Left cardiac atrium (tissue), 4 donors: ENCODE data around the gene ACTN4. TPM values are rescaled to one million over a fixed set of nuclear protein-coding genes. Genes with fewer than 3 reads are reported as not detected.

Experiments
- ATAC-seq, 2 donors: fragments of 200-7000 bp; cut with Tn5 transposase; one replicate each; pipeline ENCODE4 v1.9.1; 2020; ENCODE audit warnings: mild to moderate bottlenecking in 2 of 2, moderate library complexity in 2 of 2
- DNase-seq: peaks from one replicate; pipeline ENCODE4 v3.0.0-alpha.2; 2020
- intact Hi-C, 2 donors: fragments of 100-400 bp; cut with DNase I; formaldehyde crosslinking; loops; one replicate each; pipeline versions ENCODE4 v1.14.1 to v1.15.1; 2022 to 2023
- total RNA-seq, 2 donors: library from RNA; stranded (reverse); fragmentation: NEBNext Ultra II Directional; extraction: Animal tissue kit (Norgen Biotek cat#: 25700); gene quantifications; one replicate each; pipeline ENCODE4 v1.2.1, GENCODE V29; 2021
- donor health status: DM: no; HTN: yes; CAD: no.
- donor health status: DM: no; HTN: yes; CAD: no; lungs with severe emphysema.
- donor health status: DM: yes; HTN: yes; CAD: no.
- donor health status: Dilated cardiomyopathy.

The ACTN4 gene
- total RNA-seq, 2 donors from 2014 or later = 160 to 333 TPM

DNA sequence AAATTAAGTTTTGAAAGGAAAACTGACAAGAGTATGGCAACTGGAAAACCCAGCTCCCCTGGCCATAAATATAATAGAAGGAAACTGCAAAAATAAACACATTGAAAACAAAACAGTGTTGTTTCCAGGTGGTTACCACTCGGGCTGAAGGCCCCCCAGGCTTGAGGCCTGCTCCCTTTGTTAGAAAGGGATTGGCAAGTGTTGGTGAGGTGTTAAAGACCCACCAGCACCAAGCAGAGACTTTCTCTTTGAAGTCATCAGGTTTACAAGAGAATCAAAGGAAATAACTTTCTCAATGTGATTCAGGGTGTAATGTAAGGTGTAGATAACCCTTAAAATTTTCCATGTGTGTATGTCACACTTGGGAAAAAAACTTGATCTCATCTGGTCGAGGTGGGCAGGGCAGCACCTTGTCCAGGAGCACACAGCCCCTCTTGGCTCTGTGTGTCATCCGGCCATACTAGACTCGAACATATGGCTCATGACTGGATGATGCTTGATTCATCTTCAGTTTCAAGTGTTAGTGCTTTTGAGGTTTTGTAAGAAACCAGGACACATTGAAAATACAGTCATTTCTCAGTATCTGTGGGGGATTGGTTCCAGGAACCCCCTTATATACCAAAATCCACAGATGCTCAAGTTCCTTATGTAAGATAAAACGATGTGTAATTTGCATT lies 7.8 kb downstream of the ACTN4 start:
- intact Hi-C loops = no loop called here
- DNase-seq = no peak
- ATAC-seq = no peak

DNA sequence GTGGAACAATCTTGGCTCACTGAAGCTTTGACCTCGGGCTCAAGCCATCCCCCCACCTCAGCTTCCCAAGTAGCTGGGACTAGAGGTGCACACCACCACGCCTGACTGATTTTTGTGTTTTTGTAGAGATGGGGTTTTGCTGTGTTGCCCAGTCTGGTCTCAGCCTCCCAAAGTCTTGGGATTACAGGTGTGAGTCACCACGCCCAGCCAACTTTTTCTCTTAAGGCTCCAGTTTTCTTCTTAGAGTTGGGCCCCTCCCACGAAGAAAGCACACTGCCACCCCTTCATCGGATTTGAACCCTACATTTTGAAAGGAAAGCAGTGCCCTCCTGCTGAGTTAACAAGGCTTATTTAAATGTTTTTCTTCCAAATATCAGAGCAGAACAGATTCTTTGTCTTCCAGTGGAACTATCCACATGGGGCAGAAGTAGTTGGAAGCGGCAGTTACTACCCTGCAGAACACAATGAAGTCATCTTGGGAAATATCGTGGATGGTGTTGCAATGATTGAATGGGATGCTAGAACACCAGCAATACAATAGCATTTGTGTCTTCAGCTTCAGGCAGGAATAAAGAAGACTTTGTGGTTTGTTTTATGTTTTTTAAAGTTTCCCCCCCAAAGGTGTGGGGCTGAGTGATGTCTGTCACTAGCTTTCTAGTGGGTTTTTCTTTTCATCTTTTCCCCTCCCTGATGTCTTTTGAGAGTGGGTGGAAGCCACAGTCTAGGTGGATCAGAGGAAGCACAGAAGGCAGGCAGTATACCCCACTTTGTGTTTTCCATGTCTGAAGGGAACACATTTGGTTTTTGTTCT lies 8.9 kb downstream of the ACTN4 start:
- DNase-seq (no peak), ATAC-seq (no peak)
- intact Hi-C loops = no loop called here

DNA sequence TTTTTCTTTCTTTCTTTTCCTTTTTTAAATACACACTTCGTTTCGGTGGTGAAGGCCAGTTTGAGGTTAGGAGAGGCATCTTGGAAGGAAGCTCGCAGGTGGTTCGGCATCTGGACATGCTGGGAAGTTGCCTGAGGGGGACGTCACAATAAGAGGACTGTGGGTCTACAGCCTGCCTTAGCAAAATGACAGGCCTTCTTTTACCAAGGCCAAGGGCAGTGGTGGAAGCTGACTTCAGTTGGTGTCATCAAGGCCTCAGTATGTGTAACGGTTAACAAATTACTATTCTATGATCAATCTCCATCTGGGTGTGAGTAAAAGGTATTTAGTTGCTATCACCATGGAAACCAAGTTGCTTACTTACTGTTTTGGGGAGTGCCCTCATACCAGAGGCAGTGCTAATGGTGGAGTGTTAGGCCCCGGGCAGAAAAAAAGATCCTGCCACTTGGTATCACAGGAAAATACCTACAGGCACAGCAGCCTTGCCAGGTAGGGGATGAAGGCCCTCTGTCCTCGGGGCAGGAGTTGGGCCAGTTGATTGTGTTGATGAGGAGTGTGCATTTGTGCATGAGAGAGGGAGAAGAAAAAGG lies 10.3 kb downstream of the ACTN4 start:
- ATAC-seq (peak in 1 of 2 donors; percentile 39), DNase-seq (no peak)
- intact Hi-C loops = no loop called here

DNA sequence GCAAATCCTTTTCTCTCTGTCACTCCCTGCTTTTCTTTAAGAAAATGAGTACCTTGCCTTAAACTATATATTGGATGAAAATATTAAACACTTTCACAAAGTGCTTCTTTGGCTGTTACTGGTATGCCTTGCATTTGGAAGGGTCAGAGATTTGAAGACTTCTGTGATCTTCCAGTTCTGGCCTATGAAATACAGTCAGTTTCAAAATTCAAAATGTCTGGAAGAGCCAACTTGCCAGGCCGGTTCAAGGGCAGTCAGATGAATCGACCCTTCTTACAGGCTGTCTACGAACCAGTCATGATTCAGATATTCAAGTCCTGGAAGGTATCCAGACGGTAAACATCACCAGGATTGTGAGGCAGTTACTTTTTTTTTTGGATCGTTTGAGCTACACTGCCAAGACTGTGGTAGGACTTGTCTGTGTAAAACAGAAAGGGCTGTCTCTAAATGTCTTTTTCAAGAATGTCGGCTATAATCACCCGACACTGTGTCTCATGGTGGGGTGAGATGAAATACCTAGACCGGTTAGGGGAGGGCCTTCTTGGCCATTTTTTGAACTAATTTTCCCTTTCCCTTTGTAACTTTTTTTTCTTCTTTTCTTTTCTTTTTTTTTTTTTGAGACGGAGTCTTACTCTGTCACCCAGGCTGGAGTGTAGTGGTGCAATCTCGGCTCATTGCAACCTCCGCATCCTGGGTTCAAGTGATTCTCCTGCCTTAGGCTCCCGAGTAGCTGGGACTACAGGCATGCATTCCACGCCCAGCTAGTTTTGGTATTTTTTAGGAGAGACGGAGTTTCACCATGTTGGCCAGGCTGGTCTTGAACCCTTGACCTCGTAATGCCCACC lies 11.2 kb downstream of the ACTN4 start:
- peak; percentile 76 to 87 for ATAC-seq
- intact Hi-C loops = no loop called here
- no peak for DNase-seq

DNA sequence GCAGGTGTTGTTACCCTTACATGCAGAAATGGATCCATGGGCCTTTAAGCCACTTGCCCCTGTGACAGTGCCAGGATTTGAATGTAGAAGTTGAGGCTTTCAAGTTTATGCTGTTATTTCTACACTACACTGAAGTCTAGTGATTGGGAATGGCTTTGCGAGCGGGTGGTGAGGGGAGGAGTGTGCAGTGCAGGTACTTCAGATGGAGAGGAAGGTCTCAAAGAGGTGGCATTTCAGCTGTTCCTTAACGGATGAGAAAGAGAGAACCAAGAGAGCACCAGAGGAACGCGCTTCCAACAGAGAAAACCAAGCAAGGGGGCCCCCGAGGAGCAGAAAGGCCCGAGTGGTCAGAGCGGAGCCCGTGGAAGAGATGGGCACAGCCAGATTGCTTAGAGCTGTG lies 13.3 kb downstream of the ACTN4 start:
- ATAC-seq = no peak
- intact Hi-C loops = loop anchor here in 1 of 2 donors (2.0 kb wide), 1 partner anchor 48 kb away; no protein-coding TSS in a partner anchor

DNA sequence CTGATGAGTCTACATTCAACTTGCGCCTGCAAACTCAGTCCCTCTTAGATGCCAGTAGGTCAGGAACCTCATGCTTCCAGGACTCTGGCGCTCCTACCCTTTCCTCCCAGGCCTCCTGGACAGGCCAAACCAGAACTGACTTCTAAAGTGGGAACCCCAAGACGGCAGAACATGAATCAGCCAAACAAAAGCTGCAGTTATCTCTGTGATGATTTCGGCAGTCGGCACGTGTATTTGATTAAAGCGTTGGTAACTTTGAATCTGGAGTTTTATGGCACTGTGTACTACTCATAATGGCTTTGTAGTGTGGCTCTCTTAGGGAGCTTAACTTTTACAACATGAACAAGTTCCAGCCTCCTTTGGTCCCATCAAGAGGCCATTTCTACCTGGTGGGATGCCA lies 13.7 kb downstream of the ACTN4 start:
- DNase-seq (no peak), ATAC-seq (no peak)
- intact Hi-C loops = loop anchor here in 1 of 2 donors (2.0 kb wide), 1 partner anchor 48 kb away; no protein-coding TSS in a partner anchor

More for the DNA sequence above, 13.3 kb downstream of the ACTN4 start:
- DNase-seq = no peak

DNA sequence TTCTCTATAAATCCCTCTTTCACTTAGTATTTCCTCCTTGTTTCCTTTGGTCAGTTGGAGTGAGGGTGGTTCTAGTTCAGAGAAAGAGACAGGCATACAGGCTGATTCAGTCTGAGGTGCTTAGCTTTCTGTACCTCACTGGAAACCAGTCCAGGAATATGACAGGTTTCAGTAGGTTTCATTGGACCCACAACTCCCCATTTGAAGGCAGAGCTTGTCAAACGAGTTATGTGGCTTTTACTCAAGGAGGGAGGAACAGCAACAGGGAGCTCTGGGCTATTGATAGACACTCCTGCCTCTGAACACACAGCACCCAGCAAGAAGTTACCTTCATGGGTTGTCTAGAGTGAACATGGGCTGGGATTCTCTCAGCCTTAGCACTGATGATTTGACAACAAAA lies 14.5 kb downstream of the ACTN4 start:
- ATAC-seq = no peak
- intact Hi-C loops = loop anchor here in 1 of 2 donors (2.0 kb wide), 1 partner anchor 47 kb away; no protein-coding TSS in a partner anchor

DNA sequence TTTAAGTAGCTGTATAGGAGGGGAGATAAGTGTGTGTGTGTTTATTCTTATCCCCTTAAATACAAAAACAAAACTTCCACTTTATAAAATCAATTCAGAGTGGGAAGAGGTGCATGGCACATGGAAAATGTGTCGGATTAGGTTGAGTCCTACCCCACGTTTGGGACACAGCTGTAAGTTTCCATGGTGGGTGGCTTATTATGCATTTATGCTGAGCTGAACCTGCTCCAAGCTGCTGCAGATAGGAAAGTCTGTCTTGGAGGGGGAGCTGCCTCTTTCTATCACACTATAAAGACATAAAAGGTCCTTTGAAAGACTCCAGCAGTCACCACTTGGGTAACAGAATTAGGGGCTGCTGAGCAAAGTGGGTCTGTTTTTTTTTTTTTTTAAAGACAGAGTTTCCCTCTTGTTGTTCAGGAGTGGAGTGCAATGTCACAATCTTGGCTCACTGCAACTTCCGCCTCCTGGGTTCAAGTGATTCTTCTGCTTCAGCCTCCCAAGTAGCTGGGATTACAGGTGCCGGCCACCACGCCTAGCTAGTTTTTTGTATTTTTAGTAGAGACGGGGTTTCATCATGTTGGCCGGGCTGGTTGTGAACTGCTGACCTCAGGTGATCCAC lies 15.2 kb downstream of the ACTN4 start:
- intact Hi-C loops = no loop called here
- no peak for DNase-seq
- ATAC-seq = no peak

More for the DNA sequence above, 14.5 kb downstream of the ACTN4 start:
- no peak for DNase-seq

DNA sequence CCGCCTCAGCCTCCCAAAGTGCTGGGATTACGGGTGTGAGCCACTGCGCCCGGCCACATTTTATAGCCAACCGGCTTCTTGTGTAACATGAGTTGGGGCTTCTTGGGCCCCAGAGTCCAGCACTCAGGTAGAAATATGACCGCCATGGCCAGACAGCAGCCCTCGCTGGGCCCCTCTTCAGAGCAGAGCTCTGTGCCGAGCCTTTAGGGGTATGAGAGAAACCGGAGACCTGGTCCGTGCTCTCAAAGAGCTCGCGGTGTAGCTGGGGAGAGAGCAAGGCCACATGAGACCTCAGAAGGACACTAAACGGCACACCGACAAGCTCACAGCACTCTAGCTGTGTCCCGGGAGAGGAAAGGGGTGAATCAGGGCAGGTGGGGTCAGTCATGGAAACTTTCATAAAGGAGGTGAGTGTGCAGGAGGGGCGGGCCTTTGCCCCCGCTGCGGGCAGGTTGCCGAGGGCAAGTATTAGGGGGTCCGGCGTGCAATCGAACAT lies 15.8 kb downstream of the ACTN4 start:
- no peak for DNase-seq
- intact Hi-C loops = no loop called here
- no peak for ATAC-seq

DNA sequence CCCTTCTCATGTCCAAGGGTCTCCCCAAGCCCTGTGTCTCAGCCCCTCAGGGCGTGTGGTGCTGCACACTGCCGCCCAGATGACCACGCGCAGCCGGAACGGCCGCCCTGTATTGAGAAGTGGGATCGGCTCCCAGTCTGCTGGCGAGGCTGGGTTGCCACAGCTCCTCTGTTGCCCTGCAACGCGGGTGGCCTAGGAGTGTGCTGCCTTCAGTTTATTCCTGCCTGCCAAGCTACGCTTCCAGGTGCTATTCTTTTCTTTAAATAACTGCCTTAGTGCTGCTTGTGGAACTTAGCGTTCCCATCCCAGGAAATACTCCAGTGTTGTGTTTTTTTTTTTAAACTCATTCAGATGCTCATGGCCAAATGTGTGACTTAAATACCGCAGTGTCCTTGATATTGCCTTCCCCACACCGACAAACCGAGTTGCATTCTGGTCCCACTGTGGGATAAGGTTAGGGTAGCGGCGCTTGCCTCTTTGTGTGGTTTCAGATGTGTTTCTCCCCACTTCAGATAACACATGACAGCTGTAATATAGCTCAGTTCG lies 16.6 kb downstream of the ACTN4 start:
- intact Hi-C loops = no loop called here
- peak; percentile 22 to 34 for ATAC-seq
- DNase-seq = peak; percentile 55

DNA sequence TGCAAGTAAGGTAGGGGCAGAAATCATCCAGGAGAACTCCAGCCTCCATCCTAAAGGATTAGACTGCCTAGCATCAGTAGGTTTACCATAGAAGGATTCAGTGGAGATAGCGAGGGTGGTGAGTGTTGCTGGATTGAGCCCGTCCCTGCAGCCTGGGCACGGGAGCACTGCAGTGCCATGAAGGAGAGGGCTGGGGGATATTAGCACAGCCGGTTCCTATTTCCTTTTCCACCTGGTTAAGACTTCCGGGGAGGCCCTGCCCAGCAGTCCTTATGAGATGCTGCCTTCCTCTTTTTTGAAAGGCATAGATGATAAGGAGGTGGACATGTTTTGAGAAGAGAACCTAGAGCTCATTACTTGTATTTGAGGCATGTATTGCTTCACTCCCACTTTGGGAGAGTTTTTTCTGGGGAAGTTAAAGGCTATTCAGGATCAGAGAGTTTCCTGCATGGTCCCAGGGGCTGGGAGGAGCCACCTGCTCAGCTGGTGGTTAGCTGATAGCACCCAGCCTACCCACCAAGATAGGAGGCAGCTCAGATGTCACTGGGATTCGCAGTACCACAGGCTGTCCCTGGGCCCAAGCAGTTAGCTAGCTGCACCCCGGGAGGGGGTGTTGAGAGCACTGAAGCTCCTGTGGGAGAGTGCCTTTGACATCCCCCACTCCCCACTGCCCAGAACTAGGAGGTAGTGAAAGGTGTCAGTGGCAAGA lies 17.2 kb downstream of the ACTN4 start:
- DNase-seq (no peak), ATAC-seq (peak; percentile 18 to 26)
- intact Hi-C loops = loop anchor here in 1 of 2 donors (5.0 kb wide), 1 partner anchor 38 kb away; no protein-coding TSS in a partner anchor

DNA sequence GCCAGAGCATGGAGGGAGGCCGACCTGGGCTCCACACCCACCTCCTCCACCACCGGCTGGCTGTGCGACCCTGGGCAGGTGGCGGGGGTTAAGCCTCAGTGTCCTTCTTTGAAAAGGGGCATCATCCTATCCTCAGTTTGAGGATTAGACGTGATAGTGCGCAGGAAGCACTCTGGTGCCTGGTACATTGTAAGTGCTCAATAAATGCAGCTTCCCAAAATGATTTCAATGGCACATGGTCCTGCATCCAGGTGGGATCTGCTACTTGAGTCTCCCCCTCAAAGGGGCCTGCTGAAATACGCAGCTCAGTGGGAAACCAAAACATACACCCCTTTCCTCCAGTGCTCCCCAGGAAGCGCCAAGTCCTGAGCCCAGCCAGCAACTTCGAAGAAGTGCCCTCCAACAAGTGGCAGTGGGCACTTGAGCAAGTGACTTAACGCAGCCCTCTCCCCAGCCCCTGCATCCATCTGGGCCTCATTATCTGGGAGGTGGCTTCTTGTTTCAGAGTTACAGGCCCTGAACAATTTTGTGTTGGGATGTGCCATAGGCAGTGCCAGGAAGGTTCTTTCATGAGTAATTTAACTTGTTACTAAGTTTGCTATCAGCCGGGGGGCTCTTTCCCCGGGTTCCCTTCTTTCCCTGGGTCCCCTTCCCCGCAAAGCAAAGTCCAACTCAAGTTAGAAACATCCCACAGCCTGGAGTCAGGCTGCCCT lies 17.9 kb downstream of the ACTN4 start:
- ATAC-seq (no peak), DNase-seq (no peak)
- intact Hi-C loops = loop anchor here in 1 of 2 donors (5.0 kb wide), 1 partner anchor 37 kb away; no protein-coding TSS in a partner anchor

DNA sequence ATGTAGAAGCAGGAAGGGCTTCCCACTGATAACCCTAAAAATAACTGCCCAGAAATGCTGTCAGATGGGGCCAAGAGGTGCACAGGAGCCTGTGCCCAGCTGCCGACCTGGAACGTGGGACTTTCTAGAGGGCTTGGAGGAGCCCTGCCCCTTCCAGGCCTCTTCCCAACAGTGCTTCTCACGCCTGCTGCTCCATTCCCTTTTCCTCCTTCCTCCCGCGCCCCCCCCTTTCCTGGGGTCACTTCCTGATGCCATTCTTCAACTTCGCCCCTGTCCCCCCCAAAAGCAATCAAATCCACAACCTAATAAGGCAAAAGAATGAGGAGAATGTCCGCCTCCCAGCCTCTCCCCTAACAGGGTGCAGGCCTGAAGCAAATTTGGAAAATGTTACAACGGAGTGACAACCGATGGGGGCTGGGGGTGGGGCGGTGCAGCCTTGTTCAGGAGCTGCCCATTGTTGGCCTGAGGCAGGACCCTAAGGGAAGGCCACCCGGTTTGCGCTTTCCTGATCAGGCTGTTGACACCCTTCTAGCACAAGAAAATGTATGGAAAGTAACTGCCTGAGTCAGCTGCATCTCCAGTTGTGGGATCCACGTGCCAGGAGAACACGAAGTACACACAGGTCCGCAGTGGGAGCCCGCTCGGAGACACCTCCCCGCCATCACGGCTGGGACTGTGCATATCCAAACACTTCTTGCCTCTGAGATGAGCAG lies 18.7 kb downstream of the ACTN4 start:
- DNase-seq = peak; percentile 87
- intact Hi-C loops = loop anchor here in 1 of 2 donors (5.0 kb wide), 1 partner anchor 36 kb away; no protein-coding TSS in a partner anchor
- ATAC-seq = peak; percentile 34 to 58

DNA sequence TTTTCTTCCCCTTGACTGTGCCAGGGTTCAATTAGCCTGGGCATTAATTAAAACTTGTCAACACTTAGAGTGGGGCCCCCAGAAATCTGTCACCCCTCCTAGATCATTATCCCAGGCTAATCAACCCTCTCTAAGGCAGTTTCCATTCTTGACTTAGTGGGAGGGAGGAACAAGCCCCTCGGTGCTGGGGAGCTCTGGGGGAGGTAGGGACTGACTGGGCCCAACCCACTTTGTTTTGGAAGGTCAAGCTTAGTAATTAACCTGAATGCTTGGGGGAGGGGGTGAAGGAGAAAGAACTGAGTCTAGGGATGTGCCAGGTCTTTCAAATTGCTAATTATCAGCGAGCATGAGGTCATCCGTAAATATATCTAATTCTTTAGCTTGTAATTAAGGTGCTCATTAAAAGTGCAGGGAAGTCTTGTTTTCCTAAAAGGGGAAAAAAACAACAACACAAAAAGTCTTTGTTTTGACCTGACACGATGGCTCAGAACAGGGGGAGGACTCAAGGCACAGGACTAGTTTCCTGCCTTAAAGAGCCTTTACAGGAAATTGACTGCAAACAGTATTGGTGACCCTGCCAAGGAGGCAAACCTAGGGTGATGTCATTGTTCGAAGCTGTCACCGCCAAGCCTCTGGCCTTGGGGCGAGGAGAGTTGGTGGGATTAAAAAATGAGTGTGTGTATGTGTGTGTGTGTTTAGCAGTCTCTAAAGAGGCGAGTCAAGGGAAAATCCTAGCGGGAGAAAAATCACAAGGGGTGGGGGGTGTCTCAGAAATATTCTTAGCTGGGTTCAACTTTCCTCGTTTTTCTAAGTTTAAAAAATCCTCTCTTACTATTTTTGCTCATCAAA lies 19.4 kb downstream of the ACTN4 start:
- ATAC-seq = peak; percentile 25 to 63
- peak; percentile 72 for DNase-seq
- intact Hi-C loops = loop anchor here in 1 of 2 donors (5.0 kb wide), 1 partner anchor 35 kb away; no protein-coding TSS in a partner anchor

DNA sequence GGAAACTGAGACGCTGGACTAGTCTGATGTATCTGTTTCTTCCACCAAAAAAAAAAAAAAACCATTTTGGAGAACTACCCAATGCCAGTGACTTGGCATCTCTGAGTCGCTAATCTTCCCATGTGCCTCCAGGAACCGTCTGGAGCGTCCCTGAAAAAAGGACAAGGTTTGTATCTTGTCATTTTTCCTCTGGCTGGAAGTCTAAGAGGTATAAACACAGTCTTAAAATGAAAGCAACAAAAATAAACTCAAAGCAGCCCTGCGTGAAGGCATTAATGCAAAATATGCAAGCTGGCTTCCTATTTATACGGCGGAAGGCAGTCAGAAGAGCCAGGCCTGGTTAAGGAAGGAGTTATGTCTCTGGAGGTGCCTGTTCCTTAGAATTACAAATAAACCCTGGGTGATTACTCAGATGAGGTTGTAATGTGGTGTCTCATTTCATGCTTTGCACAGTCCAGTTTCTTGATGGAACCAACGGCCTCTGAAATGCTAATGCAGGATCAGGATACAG lies 20.3 kb downstream of the ACTN4 start:
- ATAC-seq = no peak
- intact Hi-C loops = loop anchor here in 1 of 2 donors (5.0 kb wide), 1 partner anchor 35 kb away; no protein-coding TSS in a partner anchor
- no peak for DNase-seq
